DMS 273 treated with DMSO at 0.1 percent for 48 hours (cell line): Measurements from ENCODE around the gene ZFP64.
"Not testable (repeated sequence)": the region's sequence is repeated elsewhere in the genome, so short reads cannot be mapped to it uniquely, and the experiment has no call there.

Source experiments
- DNase-seq: peaks from one replicate; lab custom pipeline; 2025; lab: John Stamatoyannopoulos, UW

The ZFP64 gene

DNA sequence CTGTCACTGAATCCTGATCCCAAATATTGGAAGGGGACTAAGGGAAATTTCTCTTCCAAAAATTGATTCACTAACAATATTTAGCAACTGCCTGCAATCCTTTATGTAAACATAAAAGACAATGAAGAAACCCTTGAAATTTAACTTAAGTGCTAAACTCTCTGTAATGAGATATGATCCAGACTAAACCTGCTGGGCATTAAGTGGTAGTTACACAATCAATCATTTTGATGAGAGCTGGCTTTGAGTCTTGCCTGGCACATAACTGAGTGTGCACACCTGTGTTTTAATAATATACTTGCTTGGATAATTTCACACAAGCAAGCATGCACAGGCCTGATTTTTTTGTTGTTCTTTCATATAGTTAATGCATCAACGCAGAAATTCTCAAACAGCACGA is 9.8 kb upstream of the ZFP64 start:
- DNase-seq, result no peak

DNA sequence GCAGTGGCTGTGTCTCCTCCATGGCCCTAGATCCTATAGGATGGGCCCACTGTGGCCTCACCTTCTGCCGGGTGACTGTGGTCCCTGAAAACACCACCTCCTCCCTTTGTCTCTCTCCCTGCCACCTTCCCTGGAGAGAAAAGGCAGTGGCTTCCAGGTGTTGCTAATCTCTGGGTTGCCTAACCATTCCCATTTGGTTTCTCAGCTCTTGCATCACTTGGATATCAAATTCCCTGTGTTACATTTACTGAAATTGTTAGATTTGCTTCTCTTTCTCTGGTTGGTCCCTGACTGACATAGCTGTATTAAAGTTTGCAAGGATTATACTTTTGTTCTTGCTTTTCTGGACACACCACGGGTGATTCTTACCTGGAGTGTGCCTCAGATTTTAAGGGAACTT is 9.3 kb upstream of the ZFP64 start:
- DNase-seq, result no peak

DNA sequence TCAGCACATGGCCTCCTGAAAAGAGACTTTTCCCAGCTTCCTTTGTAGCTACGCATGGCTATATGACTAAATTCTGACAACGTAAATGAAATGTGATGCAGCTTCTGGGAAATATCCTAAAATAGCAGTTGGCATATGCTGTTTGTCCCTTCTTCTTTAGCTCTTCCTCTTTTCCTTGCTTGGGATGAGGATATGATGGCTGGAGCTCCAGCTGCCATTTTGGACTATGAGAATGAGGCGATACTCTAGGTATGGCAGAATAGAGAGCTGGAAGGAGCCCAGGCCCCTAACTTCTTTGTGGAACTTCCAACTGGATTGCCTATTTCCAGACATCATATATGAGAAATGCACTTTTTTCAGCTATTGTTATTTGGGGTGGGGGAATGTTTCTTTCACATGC is 5.3 kb upstream of the ZFP64 start:
- DNase-seq, result no peak

DNA sequence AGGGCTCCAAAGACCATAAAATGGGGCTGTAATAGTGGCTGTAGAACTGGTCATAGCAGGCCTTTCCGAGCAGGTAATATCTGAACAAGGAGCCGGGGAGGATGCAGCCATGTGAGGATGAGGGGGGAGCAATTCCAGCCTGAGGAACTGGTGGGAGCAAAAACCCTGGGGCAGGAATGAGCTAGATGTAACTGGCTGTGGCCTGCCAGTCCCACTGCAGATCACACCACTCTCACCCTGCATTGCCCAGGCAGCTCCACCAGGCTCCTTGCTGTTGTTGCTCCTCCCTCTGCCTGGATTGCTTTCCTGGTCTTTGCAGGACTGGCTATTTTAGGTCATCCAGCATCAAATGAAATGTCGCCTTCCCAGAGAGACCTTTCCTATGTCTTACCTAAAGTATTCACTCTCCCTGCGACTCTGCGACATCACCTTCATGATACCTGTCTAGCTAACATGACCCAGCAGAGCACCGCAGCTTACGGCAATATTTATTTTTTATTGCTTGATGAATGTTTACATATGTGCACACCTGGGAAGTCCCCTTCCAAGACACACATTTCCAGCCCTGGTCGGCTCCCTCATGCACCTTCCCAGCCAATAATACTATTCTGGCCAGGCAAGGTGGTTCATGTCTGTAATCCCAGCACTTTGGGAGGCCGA is 2.4 kb upstream of the ZFP64 start:
- no peak for DNase-seq

DNA sequence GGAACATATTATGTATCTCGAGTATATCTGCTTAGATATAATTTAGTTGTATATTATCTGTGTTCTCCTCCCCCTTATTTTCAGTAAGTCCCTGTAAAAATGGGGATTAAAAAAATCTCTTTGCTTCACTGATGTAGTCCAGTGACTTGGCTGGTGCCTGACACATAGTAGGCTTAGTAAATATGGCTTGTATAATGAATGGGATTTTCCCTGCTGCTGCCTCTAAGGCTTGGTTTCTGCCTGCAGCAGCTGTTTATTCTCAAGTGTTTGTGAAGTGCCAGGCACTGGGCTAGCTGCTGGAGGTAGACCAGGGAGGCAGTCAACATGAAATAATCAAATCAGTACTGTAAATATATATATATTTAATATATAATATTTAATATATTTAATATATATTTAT is 1.6 kb upstream of the ZFP64 start:
- no peak for DNase-seq

DNA sequence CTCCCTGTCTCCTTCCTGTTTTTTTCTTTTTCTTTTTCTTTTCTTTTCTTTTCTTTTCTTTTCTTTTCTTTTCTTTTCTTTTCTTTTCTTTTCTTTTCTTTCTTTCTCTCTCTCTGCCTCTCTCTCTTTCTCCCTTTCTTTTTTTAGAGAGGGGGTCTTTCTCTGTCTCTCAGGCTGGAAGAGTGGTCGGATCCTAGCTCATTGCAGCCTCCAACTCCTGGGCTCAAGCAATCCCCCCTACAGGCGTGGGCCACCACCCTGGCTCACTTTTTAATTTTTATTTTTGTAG is 1.1 kb upstream of the ZFP64 start:
- DNase-seq, result not testable (repeated sequence)

DNA sequence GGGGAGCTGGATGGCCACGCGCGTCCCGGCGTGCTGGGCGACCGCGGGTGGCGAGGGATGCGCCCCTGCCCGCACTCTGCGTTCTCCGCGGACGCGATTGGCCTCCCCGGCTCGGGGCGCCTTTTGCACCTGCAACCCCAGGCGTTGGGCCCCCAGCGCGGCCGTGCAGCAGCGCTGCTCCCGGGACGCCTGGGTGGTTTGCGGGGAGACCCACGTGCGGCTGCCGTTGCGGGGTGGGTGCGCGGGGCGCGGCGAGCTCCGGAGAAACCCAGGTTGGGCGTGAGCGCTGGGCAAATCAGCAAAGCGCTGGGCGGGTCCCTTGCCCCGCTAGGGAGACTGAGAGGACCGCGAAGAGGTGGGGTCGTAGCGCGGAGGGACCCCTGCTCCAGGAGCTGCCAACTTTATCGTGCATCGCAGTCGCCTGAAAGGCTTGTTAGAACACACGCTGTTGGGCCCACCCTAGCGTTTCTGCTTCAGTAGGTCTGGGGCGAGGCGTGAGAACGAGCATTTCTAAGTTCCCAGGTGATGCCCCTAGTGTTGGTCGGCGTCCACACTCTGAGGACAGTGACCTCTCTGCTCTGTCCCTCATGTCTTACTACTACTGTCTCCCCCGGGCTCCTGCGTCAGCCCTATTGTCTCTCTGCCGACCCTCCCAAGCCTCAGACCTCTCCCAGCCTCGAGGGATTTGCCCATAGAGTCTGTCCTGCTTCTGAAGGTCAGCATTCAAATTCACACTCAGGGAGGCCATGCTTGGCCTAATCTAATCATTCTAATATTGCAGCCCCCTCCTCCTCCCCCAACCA is 538 bp upstream of the ZFP64 start:
- no peak for DNase-seq

DNA sequence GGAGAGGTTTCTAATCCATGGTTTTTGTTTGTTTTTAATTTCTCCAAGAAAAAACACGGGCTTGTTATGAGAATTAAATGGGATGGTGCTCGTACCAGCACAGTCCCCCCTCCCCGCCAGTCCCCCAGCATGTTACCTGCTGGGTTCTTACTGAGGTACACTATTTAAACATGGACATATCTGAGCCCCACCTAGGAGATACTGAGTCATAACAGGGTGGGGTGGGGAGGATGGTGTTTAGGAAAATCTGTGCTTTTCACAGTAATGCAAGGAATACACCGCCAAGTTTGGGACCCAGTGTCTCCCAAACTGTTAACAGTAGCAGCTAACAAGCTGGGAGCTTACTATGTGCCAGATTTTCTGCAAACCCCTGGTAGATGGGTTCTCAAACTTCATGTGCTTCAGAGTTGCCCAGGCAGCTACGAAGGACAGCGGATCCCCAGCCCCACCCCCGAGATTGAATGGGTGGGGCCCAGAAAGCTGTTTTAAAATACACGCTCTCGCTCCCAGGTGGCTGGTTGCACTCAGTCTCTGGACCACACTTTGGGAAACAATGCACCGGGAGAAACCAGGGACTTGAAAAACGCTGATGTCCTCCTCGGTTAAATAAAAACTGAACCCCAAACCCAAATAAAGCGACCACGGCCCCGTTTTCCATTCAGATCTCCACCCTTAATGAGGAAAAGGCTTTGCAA is 995 bp downstream of the ZFP64 start:
- DNase-seq, result peak; percentile 2

DNA sequence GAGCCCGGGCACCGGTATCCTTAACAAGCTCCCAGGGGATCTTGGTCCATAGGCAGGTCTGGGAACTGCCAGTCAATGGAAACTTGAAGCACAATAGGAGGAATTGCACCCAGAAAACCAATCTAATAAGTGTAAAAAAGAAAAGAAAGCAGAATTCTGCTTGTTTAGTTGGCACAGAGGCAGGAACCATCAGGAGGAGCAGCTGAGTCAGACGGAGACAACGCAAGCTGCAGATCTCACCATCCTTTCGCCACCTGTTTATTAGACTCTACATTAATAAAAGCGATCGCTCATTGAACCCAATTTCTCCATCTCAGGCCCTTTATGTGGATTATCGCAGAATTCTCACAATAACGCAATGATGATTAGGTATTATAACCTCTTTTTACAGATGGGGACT is 9.8 kb downstream of the ZFP64 start:
- DNase-seq, result no peak

DNA sequence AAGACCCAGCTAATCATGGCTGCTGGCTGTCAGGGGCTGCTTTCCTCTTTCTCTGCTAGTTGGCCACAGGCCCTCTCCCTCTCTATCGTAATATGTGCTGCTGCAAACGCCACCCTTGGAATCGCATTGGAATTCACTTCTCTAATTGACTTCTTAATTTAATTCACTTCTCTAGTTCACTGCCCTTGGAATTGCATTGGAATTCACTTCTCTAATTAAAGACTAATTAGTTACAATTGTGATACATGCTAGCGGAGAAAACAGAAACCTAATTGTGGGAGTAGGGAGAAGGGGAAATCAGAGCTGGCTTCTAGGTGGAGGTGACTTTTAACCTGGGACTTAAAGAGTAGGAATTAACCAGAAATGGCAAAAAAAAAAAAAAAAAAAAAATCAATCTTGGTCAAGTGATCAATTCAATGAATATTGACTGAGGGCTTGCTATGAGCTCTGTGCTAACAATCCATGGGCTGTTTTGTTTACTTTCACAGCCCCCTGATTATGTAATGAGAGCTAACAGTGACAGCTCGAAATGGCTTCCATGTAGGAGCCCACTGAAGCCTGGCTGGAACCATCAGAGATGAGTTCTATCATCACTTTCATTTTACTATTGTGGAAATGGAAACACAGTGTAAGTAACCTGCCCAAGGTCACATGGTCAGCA is 11.3 kb downstream of the ZFP64 start:
- no peak for DNase-seq

DNA sequence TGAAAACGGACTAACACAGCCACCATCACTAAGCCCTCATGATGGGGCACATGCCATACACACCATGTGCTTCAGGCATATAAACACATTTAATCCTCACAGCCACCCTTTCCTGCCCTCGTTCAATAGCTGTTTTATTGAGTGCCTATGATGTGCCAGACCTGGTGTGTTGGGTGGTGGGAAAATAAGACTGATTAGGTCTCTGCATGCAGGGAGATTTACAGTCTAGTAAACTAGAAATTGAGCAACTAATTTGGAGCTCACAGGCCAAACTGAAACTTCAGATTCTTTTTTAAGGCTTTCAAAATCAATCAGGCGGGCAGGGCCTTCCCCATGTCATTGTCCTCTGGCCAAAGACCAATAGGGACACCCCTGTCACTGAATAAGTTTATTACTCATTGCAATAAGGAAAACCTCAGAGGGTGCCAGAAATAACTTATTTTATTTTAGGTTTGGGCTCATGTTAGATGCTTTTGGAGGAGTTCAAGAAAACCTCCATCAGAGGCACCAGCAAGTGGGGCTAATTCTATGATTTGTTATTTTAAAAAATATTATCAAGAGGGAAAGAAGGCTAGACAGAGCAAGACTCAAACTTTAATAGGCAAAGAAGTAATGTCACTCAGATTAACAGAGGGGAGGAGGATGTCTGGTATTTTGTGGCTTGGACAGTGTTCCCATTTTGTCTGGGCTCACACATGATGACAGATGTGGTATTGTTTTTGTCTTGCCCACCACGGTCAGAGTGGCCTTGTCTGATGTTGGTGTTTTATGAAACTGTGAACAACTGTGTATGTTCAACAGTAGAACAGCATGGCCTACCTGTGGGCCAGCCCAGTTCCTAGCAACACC is 12.0 kb downstream of the ZFP64 start:
- DNase-seq, result no peak

DNA sequence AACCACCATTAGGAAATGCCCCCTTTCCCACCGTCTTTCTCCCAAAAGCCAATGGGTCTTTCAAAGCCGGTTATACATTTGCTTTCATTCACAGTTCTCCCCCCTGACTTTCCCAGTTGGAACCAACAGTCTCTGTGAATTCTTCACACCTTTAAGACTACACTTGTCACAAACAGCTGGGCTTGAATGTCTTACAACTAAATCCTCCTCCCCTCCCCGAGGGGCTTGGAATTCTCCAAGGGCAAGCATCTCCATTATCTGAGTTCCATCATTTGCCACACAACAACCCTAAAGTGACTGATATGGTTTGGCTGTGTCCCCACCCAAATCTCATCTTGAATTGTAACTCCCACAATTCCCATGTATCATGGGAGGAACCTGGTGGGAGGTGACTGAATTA is 12.9 kb downstream of the ZFP64 start:
- no peak for DNase-seq

DNA sequence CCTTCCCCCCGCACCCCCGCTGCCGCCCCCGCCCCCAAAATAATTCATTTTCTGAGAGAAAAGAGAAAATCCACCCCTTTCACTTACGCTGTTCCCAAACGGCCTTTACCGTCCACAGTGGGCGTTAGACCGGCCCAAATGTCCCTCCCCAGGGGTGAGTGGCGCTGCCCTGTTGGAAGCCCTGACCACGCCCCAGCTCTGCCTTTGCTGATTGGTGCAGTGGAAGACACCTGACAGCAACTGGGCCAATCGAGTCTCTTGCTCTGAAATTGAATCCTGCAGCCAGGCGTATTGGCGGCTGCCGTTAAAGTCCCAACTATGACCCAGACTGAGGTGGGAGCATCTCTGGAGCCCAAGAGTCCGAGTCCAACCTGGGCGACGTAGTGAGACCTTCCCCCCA is 15.7 kb downstream of the ZFP64 start:
- DNase-seq, result no peak

DNA sequence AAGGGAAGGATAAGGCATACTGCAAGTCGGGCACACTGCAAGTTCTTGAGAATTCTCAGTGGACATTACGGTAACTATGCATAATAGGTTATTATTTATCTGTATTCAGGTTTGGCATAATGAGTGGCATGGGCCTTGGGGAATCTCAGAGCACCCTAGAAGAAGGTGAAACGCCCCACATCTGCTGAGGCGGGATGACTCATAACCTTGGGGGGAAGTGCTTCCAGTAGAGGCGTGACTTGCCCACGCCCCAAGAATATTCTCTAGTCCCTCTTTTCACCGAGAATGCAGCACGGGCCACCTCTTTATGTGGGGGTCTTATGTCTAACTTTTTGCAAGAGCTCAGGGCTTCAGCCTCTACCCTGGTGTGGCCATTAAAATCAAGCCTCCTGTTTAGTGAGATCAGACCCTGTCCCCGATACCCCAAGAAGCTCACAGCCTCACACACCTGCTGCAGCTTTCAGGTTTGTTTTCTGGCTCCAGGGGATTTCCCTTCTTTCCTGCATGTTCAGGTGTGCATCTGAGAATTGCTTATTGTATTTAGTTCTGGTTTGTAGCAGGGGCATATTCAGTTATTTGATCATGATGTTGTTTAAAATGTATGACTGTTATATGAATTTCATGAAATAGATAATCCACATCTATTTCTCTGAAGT is 19.1 kb downstream of the ZFP64 start:
- DNase-seq, result no peak

DNA sequence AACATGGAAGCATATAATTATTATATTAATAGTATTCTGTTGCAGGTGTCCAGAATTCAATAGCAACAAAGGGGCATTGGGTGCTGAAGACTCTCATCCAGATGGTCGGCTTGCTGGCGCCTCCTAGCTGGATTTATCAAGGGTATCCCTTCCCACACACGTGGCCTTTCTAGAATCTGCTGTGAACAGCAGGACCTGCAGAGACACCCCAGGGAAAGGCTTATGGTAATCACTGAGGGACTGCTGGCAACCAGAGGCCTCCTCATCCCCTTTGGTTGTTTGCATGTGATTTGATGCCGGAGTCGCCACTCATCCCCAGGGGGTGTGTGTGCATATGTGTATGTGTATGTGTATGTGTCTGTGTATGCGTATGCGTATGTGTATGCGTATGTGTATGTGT is 20.6 kb downstream of the ZFP64 start:
- DNase-seq, result no peak

DNA sequence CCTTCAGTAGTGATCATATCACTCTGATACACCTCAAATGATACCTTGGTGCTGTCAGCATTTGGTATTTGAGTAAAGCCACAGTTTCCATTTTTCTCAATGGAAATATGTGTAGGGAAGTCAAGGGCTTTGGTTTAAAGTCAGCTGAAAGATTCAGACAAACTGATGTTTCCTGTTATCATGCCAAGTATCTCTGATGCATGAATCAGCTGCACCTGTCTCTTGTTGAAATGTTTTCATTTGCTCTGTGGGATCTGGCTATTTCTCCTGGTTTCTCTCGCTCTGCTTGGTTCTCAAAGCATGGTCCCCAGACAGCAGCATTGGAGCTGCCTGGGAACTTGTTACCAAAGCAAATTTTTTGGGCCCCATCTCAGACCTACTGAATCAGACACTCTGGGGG is 23.5 kb downstream of the ZFP64 start:
- DNase-seq, result no peak

DNA sequence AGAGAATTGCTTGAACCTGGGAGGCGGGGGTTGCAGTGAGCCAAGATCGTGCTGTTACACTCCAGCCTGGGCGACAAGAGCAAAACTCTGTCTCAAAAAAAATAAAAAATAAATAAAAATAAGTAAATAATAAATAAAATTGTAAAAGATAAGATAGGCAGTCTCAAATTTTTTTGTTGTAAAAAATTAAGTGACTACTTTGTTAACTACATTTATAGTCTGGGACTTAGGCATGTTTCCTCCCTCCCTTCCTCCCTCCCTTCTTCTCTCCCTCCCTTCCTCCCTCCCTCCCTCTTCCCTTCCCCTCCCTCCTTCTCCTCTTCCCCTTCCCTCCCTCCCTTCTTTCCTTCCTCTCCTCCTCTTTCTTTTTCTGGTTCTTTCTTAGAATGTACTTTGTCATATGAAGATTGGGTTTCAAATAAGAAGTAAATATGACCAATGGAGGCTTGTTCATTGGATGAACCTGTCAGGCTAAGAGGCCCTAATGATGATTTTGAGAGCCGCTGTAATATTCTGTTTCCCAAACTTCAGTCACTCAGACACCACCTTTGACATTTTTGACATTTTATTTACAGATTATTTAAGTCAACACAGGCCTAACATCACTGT is 24.2 kb downstream of the ZFP64 start:
- no peak for DNase-seq

DNA sequence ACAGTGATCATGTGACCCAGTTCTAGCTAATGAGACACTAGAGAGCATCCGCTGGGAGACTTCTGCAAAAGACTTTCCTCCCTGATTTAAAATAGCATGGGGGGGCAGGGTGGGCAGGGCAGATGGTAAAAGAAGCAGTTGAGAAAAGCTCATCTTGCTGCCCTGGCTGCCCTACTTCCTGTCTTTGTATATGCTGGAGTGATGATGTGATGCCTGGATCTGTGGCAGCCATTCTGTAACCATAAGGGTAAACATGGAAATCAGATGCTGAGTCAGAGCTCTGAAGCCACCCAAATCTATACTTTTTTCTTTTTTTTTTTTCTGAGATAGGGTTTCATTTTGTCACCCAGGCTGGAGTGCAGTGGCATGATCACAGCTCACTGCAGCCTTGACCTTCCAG is 25.4 kb downstream of the ZFP64 start:
- no peak for DNase-seq

DNA sequence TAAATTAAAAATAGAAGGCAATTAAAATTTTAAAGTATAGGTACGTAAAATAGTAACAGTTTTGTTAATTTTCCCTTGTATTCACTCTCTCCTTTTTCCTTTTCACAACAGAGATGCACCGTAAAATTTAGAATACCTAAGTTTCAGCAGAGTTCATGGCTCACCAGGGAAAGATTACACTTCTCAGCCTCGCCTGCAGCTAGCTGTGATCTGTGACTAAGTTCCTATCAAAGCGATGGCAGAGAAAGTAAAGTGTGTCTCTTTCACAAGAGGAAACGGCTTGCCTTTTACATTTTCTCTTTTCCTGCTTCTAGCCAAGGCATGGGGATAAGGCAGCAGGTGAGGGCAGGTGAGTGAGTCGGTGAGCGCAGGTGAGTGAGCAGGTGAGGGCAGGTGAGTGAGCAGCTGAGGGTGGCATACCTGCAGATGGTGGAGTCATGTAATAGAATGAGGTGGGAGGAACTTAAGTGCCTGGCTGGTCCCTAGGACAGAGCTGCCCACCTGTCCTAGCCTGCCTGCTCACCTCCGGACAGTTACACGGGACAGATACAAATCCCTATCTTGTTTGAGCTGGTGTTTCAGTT is 30.9 kb downstream of the ZFP64 start:
- no peak for DNase-seq

DNA sequence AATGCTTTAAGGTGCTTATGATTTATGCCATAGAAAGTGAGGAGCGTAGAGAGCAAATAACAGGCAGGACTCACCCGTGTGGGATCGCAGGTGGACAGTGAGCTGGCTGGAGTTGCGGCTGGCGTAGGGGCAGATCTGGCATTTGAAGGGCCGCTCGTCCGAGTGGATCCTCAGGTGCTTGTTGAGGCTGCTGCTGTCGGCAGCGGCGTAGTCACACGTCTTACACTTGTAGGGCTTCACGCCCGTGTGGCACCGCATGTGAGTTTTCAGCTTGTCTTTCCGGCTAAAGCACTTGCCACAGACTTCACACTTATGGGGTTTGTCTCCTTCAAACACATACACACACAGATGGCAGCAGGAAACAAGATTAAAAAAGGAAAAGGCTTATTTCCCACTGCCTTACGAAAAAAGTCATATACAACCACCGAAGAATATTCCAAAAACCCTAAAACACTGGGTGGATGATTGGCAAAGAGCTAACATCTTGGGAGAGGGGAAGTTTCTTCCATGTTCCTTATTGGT is 31.5 kb downstream of the ZFP64 start:
- no peak for DNase-seq
